DOHH2 (cell line): ENCODE measurements around the gene TMCC1.

ENCODE experiments used
- H3F3A ChIP-seq: fragments of 200-600 bp; sonication (generic), shearing (Covaris generic); 2 replicates; pipeline ENCODE4 v1.6.0; 2016; ENCODE audit warnings: antibody characterized with exemption, mild to moderate bottlenecking; ENCODE audit not compliant: control insufficient read depth, insufficient read depth
- H3K27ac ChIP-seq: fragments of 200-600 bp; sonication (generic); 2 replicates; pipeline ENCODE4 v1.5.1; 2014; ENCODE audit warnings: low read depth, mild to moderate bottlenecking, low read length, moderate library complexity
- H3K27me3 ChIP-seq: fragments of 200-600 bp; sonication (generic); 2 replicates; pipeline ENCODE4 v1.6.1; 2014; ENCODE audit warnings: mild to moderate bottlenecking, low read length, mixed read lengths; ENCODE audit not compliant: control insufficient read depth
- H3K36me3 ChIP-seq: fragments of 200-600 bp; sonication (generic); 2 replicates; pipeline ENCODE4 v1.6.1; 2014; ENCODE audit warnings: mild to moderate bottlenecking, low read length, moderate library complexity, mixed read lengths; ENCODE audit not compliant: control insufficient read depth
- H3K4me1 ChIP-seq: fragments of 200-600 bp; sonication (generic); 2 replicates; pipeline ENCODE4 v1.6.1; 2014; ENCODE audit warnings: mild to moderate bottlenecking, low read length, mixed read lengths; ENCODE audit not compliant: control insufficient read depth
- H3K4me2 ChIP-seq: fragments of 200-600 bp; sonication (generic); 2 replicates; pipeline ENCODE4 v1.6.0; 2014; ENCODE audit warnings: mild to moderate bottlenecking, low read length, moderate library complexity
- H3K4me3 ChIP-seq: fragments of 200-600 bp; sonication (generic); 2 replicates; pipeline ENCODE4 v1.5.1; 2014; ENCODE audit warnings: mild to moderate bottlenecking, low read length, mixed read lengths
- H3K79me2 ChIP-seq: fragments of 200-600 bp; sonication (generic); 2 replicates; pipeline ENCODE4 v1.6.1; 2014; ENCODE audit warnings: mild to moderate bottlenecking, low read length, mixed read lengths; ENCODE audit not compliant: control insufficient read depth
- H3K9me2 ChIP-seq: fragments of 200-600 bp; sonication (generic); replicated peaks from 2 replicates; pipeline ENCODE4 v1.6.1; 2014; ENCODE audit warnings: mild to moderate bottlenecking, low read length, mixed read lengths; ENCODE audit not compliant: control insufficient read depth
- H3K9me3 ChIP-seq: fragments of 200-600 bp; sonication (generic); 2 replicates; pipeline ENCODE4 v1.6.1; 2014; ENCODE audit warnings: antibody characterized with exemption, low read length, mixed read lengths; ENCODE audit not compliant: control insufficient read depth, insufficient read depth
- H4K20me1 ChIP-seq: fragments of 200-600 bp; sonication (generic); 2 replicates; pipeline ENCODE4 v1.6.0; 2014; ENCODE audit warnings: low read depth, mild to moderate bottlenecking, antibody characterized with exemption, low read length, moderate library complexity; ENCODE audit not compliant: control insufficient read depth, insufficient read depth
- CTCF ChIP-seq: fragments of 200-600 bp; sonication (generic); IDR thresholded peaks from one replicate; pipeline ENCODE4 v1.5.1; 2014; ENCODE audit warnings: antibody characterized with exemption, mild to moderate bottlenecking, low read depth, low read length; ENCODE audit not compliant: poor library complexity, severe bottlenecking
- EZH2phosphoT487 ChIP-seq: fragments of 200-600 bp; sonication (generic); IDR thresholded peaks from 2 replicates; pipeline ENCODE4 v1.6.1; 2017; ENCODE audit warnings: borderline replicate concordance, mild to moderate bottlenecking, antibody characterized with exemption, low read length, moderate library complexity, mixed read lengths

Gene TMCC1

GRCh38 chr3:129638481-129638880 lies 255.0 kb downstream of the TMCC1 start:
- no peaks in the 10 kb centered on the region for H4K20me1 ChIP-seq
- no peaks in the 10 kb centered on the region for H3K27me3 ChIP-seq
- no peak overlapping the region for H3K4me3 ChIP-seq
- H3F3A ChIP-seq = no peaks in the 10 kb centered on the region
- no peaks in the 10 kb centered on the region for H3K79me2 ChIP-seq
- no peaks in the 10 kb centered on the region for H3K36me3 ChIP-seq
- H3K9me2 ChIP-seq = no peaks in the 10 kb centered on the region
- H3K4me1 ChIP-seq = no peaks in the 10 kb centered on the region
- no peaks in the 10 kb centered on the region for H3K9me3 ChIP-seq
- H3K4me2 ChIP-seq = no peak overlapping the region
- no peak overlapping the region for H3K27ac ChIP-seq
- TF ChIP-seq CTCF (no peak), EZH2phosphoT487 (no peak)

- no peak overlapping the region for H3K4me3 ChIP-seq
- H3K9me2 ChIP-seq = no peaks in the 10 kb centered on the region
- H3K36me3 ChIP-seq = no peaks in the 10 kb centered on the region
- no peaks in the 10 kb centered on the region for H3F3A ChIP-seq
- H4K20me1 ChIP-seq = no peaks in the 10 kb centered on the region
- no peak overlapping the region for H3K27ac ChIP-seq
- no peak for TF ChIP-seq EZH2phosphoT487
- no peak for TF ChIP-seq CTCF
- H3K4me2 ChIP-seq = no peak overlapping the region
- H3K79me2 ChIP-seq = no peaks in the 10 kb centered on the region
- no peaks in the 10 kb centered on the region for H3K27me3 ChIP-seq
- no peaks in the 10 kb centered on the region for H3K9me3 ChIP-seq
- H3K4me1 ChIP-seq = no peaks in the 10 kb centered on the region
Observed at GRCh38 chr3:129636082-129636481, 257.4 kb downstream of the TMCC1 start.

- H3F3A ChIP-seq = no peaks in the 10 kb centered on the region
- no peaks in the 10 kb centered on the region for H3K79me2 ChIP-seq
- no peaks in the 10 kb centered on the region for H3K36me3 ChIP-seq
Observed at GRCh38 chr3:129635656-129636055, 257.9 kb downstream of the TMCC1 start.

More at GRCh38 chr3:129635656-129636055, 257.9 kb downstream of the TMCC1 start:
- Histone ChIP-seq H3K27ac (no peak overlapping the region), H3K9me3 (no peaks in the 10 kb centered on the region), H3K4me3 (no peak overlapping the region), H3K27me3 (no peaks in the 10 kb centered on the region), H3K4me1 (no peaks in the 10 kb centered on the region), H3K9me2 (no peaks in the 10 kb centered on the region), H3K4me2 (no peak overlapping the region), H4K20me1 (no peaks in the 10 kb centered on the region)
- no peak for TF ChIP-seq EZH2phosphoT487
- no peak for TF ChIP-seq CTCF
